H1 (cell line): ENCODE results near the gene LRRC27. TPM values are rescaled to one million over a fixed set of nuclear protein-coding genes. Genes with fewer than 3 reads are reported as not detected.

Experiments
- CTCF ChIA-PET: fragments of 300-600 bp; sonication (Branson Sonifier 250); formaldehyde crosslinking; loops from one replicate; lab custom pipeline; 2021; ENCODE audit not compliant: partially characterized antibody; lab: Charles Lee
- POLR2A ChIA-PET: fragments of 300-600 bp; sonication (Branson Sonifier 250); formaldehyde crosslinking; loops from one replicate; lab custom pipeline; 2021; ENCODE audit warnings: inconsistent platforms; ENCODE audit not compliant: partially characterized antibody; lab: Charles Lee
- DNase-seq, 2 experiments: peaks; one replicate each; pipeline versions ENCODE4 v3.0.0 to v3.0.0-alpha.2; 2010 to 2022; ENCODE audit warnings: low spot score in 2 of 2, low read depth in 1 of 2, mixed read lengths in 1 of 2
- FAIRE-seq: peaks from 2 replicates; lab custom pipeline; 2011; peaks lifted over from hg19 to GRCh38; lab: Jason Lieb, UNC
- H2AFZ ChIP-seq: 2 replicates; pipeline ENCODE4 v1.8.1; 2012; ENCODE audit warnings: low read length, inconsistent platforms
- H2AK5ac ChIP-seq: 2 replicates; pipeline ENCODE4 v1.6.1; 2013; ENCODE audit warnings: low read depth, low read length
- H2BK120ac ChIP-seq: replicated peaks from 2 replicates; pipeline ENCODE3; 2013; ENCODE audit warnings: low read depth, low read length, inconsistent platforms
- H2BK12ac ChIP-seq: 2 replicates; pipeline ENCODE4 v1.6.1; 2013; ENCODE audit warnings: low read depth, low read length
- H2BK15ac ChIP-seq: 2 replicates; pipeline ENCODE4 v1.6.1; 2013; ENCODE audit warnings: low read length
- H2BK20ac ChIP-seq: 2 replicates; pipeline ENCODE4 v1.6.1; 2013; ENCODE audit warnings: low read length
- H2BK5ac ChIP-seq: 2 replicates; pipeline ENCODE4 v1.6.1; 2013; ENCODE audit warnings: low read depth, low read length
- H3K14ac ChIP-seq: 2 replicates; pipeline ENCODE4 v1.6.1; 2013; ENCODE audit warnings: inconsistent platforms; ENCODE audit not compliant: insufficient read length
- H3K18ac ChIP-seq: 2 replicates; pipeline ENCODE4 v1.6.1; 2013; ENCODE audit warnings: low read length; ENCODE audit errors: extremely low read depth
- H3K23ac ChIP-seq: 2 replicates; pipeline ENCODE4 v1.6.1; 2013; ENCODE audit warnings: inconsistent platforms; ENCODE audit not compliant: insufficient read length
- H3K23me2 ChIP-seq: 2 replicates; pipeline ENCODE4 v1.6.1; 2013; ENCODE audit warnings: low read depth, low read length
- H3K27ac ChIP-seq: 2 replicates; pipeline ENCODE4 v1.6.1; 2011; ENCODE audit warnings: low read depth, low read length, inconsistent platforms
- H3K27me3 ChIP-seq, 4 experiments: replicated peaks in 1 of 4; 1 replicate in 1 of 4; 2 replicates in 3 of 4; pipeline versions ENCODE4 v1.6.1 to v1.8.1; 2011 to 2013; ENCODE audit warnings: low read length in 3 of 4, mild to moderate bottlenecking in 3 of 4, inconsistent platforms in 2 of 4, mixed read lengths in 2 of 4, moderate library complexity in 1 of 4; ENCODE audit not compliant: control insufficient read depth in 3 of 4, insufficient read depth in 3 of 4; ENCODE audit errors: extremely low read depth in 1 of 4
- H3K36me3 ChIP-seq, 4 experiments: 2 replicates each; pipeline versions ENCODE4 v1.6.1 to v1.8.1; 2011 to 2013; ENCODE audit warnings: mild to moderate bottlenecking in 4 of 4, low read length in 3 of 4, moderate library complexity in 2 of 4, control low read depth in 1 of 4, inconsistent platforms in 1 of 4; ENCODE audit not compliant: insufficient read depth in 4 of 4, control insufficient read depth in 2 of 4
- H3K4ac ChIP-seq: replicated peaks from 2 replicates; pipeline ENCODE3; 2013; ENCODE audit warnings: low read length, low read depth, mixed read lengths, inconsistent platforms; ENCODE audit not compliant: insufficient read length
- H3K4me1 ChIP-seq, 4 experiments: replicated peaks in 1 of 4; 1 replicate in 1 of 4; 2 replicates in 3 of 4; pipeline versions ENCODE4 v1.6.1 to v1.8.1; 2011 to 2013; ENCODE audit warnings: low read length in 3 of 4, inconsistent platforms in 2 of 4, mixed read lengths in 1 of 4; ENCODE audit not compliant: insufficient read depth in 4 of 4, control insufficient read depth in 3 of 4
- H3K4me2 ChIP-seq, 2 experiments: 2 replicates each; pipeline versions ENCODE4 v1.6.1 to v1.8.1; 2011 to 2013; ENCODE audit warnings: low read depth in 2 of 2, low read length in 2 of 2, control low read depth in 1 of 2, inconsistent platforms in 1 of 2, mild to moderate bottlenecking in 1 of 2; ENCODE audit not compliant: insufficient read depth in 1 of 2
- H3K4me3 ChIP-seq, 4 experiments: fragments of 200-600, 300-600 bp in 1 of 4; sonication (generic), shearing (Covaris generic), sonication (Bioruptor Twin) in 1 of 4; 2 replicates each; pipeline versions ENCODE4 v1.5.1 to v1.8.1; 2011 to 2016; ENCODE audit warnings: low read length in 4 of 4, low read depth in 3 of 4, control low read depth in 2 of 4, inconsistent platforms in 2 of 4, mild to moderate bottlenecking in 2 of 4, mixed read lengths in 1 of 4, moderate library complexity in 1 of 4; ENCODE audit not compliant: insufficient read depth in 2 of 4; ENCODE audit errors: extremely low read depth in 1 of 4
- H3K56ac ChIP-seq: replicated peaks from 2 replicates; pipeline ENCODE3; 2013; ENCODE audit warnings: low read depth, mild to moderate bottlenecking, mixed read lengths, low read length, inconsistent platforms; ENCODE audit not compliant: insufficient read length
- H3K79me1 ChIP-seq: 2 replicates; pipeline ENCODE4 v1.6.1; 2013; ENCODE audit warnings: low read depth, low read length, control low read depth
- H3K79me2 ChIP-seq, 2 experiments: 2 replicates each; pipeline versions ENCODE4 v1.6.1 to v1.8.1; 2012 to 2013; ENCODE audit warnings: low read length in 2 of 2, mild to moderate bottlenecking in 2 of 2, inconsistent platforms in 1 of 2; ENCODE audit not compliant: insufficient read depth in 2 of 2, control insufficient read depth in 1 of 2
- H3K9ac ChIP-seq, 4 experiments: replicated peaks in 1 of 4; 1 replicate in 1 of 4; 2 replicates in 3 of 4; pipeline versions ENCODE4 v1.6.1 to v1.8.1; 2011 to 2013; ENCODE audit warnings: low read depth in 3 of 4, low read length in 3 of 4, control low read depth in 2 of 4, mild to moderate bottlenecking in 2 of 4, moderate library complexity in 2 of 4, inconsistent platforms in 1 of 4; ENCODE audit errors: extremely low read depth in 1 of 4
- H3K9me3 ChIP-seq, 2 experiments: 2 replicates each; pipeline versions ENCODE4 v1.6.1 to v1.8.1; 2012 to 2013; ENCODE audit warnings: mild to moderate bottlenecking in 2 of 2, moderate library complexity in 2 of 2, control low read depth in 1 of 2, inconsistent platforms in 1 of 2, low read depth in 1 of 2, low read length in 1 of 2, mixed read lengths in 1 of 2; ENCODE audit not compliant: insufficient read depth in 2 of 2
- H4K20me1 ChIP-seq, 2 experiments: replicated peaks in 1 of 2; 2 replicates each; pipeline versions ENCODE3 to v1.8.1; 2011 to 2013; ENCODE audit warnings: inconsistent platforms in 2 of 2, low read length in 2 of 2, mild to moderate bottlenecking in 1 of 2; ENCODE audit not compliant: insufficient read depth in 2 of 2, control insufficient read depth in 1 of 2
- H4K5ac ChIP-seq: 2 replicates; pipeline ENCODE4 v1.6.1; 2013; ENCODE audit warnings: low read length, low read depth, mixed read lengths, inconsistent platforms; ENCODE audit not compliant: insufficient read length
- H4K8ac ChIP-seq: 2 replicates; pipeline ENCODE4 v1.8.0; 2013; ENCODE audit warnings: mild to moderate bottlenecking, moderate library complexity, low read length, inconsistent platforms; ENCODE audit not compliant: insufficient read depth; ENCODE audit errors: extremely low read depth
- H4K91ac ChIP-seq: replicated peaks from 2 replicates; pipeline ENCODE3; 2013; ENCODE audit warnings: low read length, mixed read lengths, inconsistent platforms; ENCODE audit not compliant: insufficient read length
- BRCA1 ChIP-seq: IDR thresholded peaks from 2 replicates; pipeline ENCODE4 v1.6.1; 2012; ENCODE audit warnings: low read depth, low read length, improper control_type of control experiment
- CHD1 ChIP-seq: IDR thresholded peaks from 2 replicates; pipeline ENCODE4 v1.6.1; 2012; ENCODE audit warnings: low read depth, low read length, improper control_type of control experiment
- EP300 ChIP-seq, 2 experiments: IDR thresholded peaks; 1 replicate in 1 of 2; 2 replicates in 1 of 2; pipeline ENCODE4 v1.6.1; 2011 to 2012; ENCODE audit warnings: low read depth in 2 of 2, low read length in 2 of 2, mild to moderate bottlenecking in 2 of 2, borderline replicate concordance in 1 of 2, inconsistent platforms in 1 of 2, moderate library complexity in 1 of 2
- EZH2 ChIP-seq: fragments of 200-600 bp; sonication (generic); IDR thresholded peaks from 2 replicates; pipeline ENCODE4 v1.7.1; 2012; ENCODE audit warnings: low read depth, mild to moderate bottlenecking, moderate library complexity, low read length, inconsistent platforms; ENCODE audit not compliant: severe bottlenecking
- GABPA ChIP-seq: IDR thresholded peaks from 2 replicates; pipeline ENCODE4 v1.6.1; 2011; ENCODE audit warnings: mild to moderate bottlenecking, low read length, moderate library complexity, borderline replicate concordance; ENCODE audit not compliant: insufficient read depth
- HDAC6 ChIP-seq: IDR thresholded peaks from one replicate; pipeline ENCODE4 v1.7.1; 2012; ENCODE audit warnings: low read depth, mild to moderate bottlenecking, inconsistent platforms, low read length, moderate library complexity
- KDM4A ChIP-seq: IDR thresholded peaks from one replicate; pipeline ENCODE4 v1.7.1; 2012; ENCODE audit warnings: low read depth, mild to moderate bottlenecking, moderate library complexity, low read length, inconsistent platforms; ENCODE audit not compliant: severe bottlenecking
- POLR2AphosphoS5 ChIP-seq: IDR thresholded peaks from 2 replicates; pipeline ENCODE4 v1.6.1; 2011; ENCODE audit warnings: low read depth, low read length
- SAP30 ChIP-seq: fragments of 300-600 bp; sonication (generic); IDR thresholded peaks from 2 replicates; pipeline ENCODE4 v1.7.1; 2012; ENCODE audit warnings: low read length, moderate library complexity, mild to moderate bottlenecking, inconsistent platforms; ENCODE audit not compliant: insufficient read depth, insufficient replicate concordance
- YY1 ChIP-seq: IDR thresholded peaks from 2 replicates; pipeline ENCODE4 v1.6.1; 2011; ENCODE audit warnings: low read depth, mild to moderate bottlenecking, low read length
- WGBS, 2 experiments: shearing (Covaris generic) in 1 of 2; methylation state at CpG; one replicate each; pipeline versions ENCODE4 v1.1.6 to v1.1.7; 2013 to 2015; ENCODE audit warnings: low lambda C conversion rate in 2 of 2, mixed read lengths in 2 of 2, inconsistent platforms in 1 of 2, low coverage in 1 of 2, missing lambda C conversion rate in 1 of 2; ENCODE audit not compliant: insufficient replicate concordance in 2 of 2, insufficient coverage in 1 of 2, insufficient read length in 1 of 2; ENCODE audit errors: extremely low coverage in 1 of 2, missing lambda C conversion rate in 1 of 2; 5-methylcytosine and 5-hydroxymethylcytosine counted together
- polyA plus RNA-seq, 7 experiments: library from polyadenylated mRNA; depleted of rRNA in 3 of 7; stranded (reverse) in 5 of 7; unstranded in 2 of 7; fragments of >200 nt in 5 of 7; fragments of 200-250 nt in 2 of 7; gene quantifications; 1 replicate in 5 of 7; 2 replicates in 1 of 7; 4 replicates in 1 of 7; pipeline versions ENCODE4 v1.2.1 to v1.2.3, GENCODE V29; 2011 to 2013; ENCODE audit warnings: missing spikeins in 2 of 7, mixed read lengths in 2 of 7
- total RNA-seq: library from RNA; stranded (reverse); fragmentation: NEBNext Ultra II Directional; extraction: Animal tissue kit (Norgen Biotek cat#: 25700); gene quantifications from 2 replicates; pipeline ENCODE4 v1.2.1, GENCODE V29; 2021
- TF ChIP-seq, protein P1 (sequence below): IDR thresholded peaks from 2 replicates; pipeline ENCODE4 v1.6.1; 2012; ENCODE audit warnings: inconsistent platforms
- TF ChIP-seq, protein P2 (sequence below): IDR thresholded peaks from 2 replicates; pipeline ENCODE4 v1.6.1; 2011; ENCODE audit warnings: low read depth, mild to moderate bottlenecking, low read length; ENCODE audit not compliant: insufficient read depth

Gene LRRC27
- total and polyA plus RNA-seq, 2 of the 8 experiments (the other 6 are each of a cell fraction or from before 2014, with no cell fraction given) = 1.2 to 3.8 TPM

DNA sequence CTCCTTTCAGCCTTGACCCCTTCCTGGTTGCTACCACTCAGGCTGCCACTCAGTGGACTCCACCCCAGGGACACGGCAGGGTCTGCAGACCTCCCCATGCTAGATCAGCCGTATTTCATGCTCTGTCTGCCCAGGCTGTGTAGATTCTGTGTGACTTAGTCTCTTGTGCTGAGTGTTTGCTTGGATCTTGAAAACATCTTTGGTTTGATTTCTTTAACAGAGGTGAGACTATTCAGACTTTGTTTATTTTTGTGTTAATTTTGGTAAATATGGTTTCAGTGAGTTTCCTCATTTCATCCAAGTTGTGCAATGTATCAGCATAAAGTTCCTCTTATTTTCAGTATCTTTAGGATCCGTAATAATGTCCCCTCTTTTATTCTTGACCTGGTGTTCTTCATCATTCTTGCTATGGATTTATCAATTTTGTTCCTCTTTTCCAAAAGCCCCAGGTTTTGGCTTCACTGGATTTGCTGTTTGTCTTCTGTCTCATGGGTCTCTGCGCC, 43.9 kb downstream of the LRRC27 start:
- Histone ChIP-seq H3K27ac (no peak overlapping the region), H4K20me1 (peaks cover 0 to 1% of the 10 kb centered on the region in 2 experiments)
- 90% methylated on average over 4 of the region's 4 CpGs; no CpG with 5 or more reads in 1 of the 2 experiments for WGBS, 2 experiments
- TF ChIP-seq BRCA1 (no peak), EZH2 (no peak), HDAC6 (no peak), GABPA (no peak), POLR2AphosphoS5 (no peak), CHD1 (no peak), SAP30 (no peak), YY1 (no peak), EP300 (IDR thresholded peaks at IDR 0.05; ENCODE audit: borderline replicate concordance in 1 of 2, low read depth in 2 of 2, low read length in 2 of 2) (no peak), KDM4A (no peak)
- TF ChIP-seq, protein P1, sequence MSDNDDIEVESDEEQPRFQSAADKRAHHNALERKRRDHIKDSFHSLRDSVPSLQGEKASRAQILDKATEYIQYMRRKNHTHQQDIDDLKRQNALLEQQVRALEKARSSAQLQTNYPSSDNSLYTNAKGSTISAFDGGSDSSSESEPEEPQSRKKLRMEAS = no peak
- TF ChIP-seq, protein P2, sequence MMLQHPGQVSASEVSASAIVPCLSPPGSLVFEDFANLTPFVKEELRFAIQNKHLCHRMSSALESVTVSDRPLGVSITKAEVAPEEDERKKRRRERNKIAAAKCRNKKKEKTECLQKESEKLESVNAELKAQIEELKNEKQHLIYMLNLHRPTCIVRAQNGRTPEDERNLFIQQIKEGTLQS = no peak

More for the DNA sequence above, 43.9 kb downstream of the LRRC27 start:
- Histone ChIP-seq H3K18ac (no peak overlapping the region), H3K23ac (no peak overlapping the region), H4K5ac (no peak overlapping the region), H2BK12ac (no peak overlapping the region), H2AK5ac (no peak overlapping the region), H3K4me2 (no peak overlapping the region), H2BK5ac (no peak overlapping the region), H2BK15ac (no peak overlapping the region), H3K23me2 (no peaks in the 10 kb centered on the region), H3K4me1 (peaks cover 0 to 7% (median 2%) of the 10 kb centered on the region in 4 experiments; a peak in 3 of 7 replicates), H2BK120ac (no peak overlapping the region), H3K36me3 (no peaks in the 10 kb centered on the region), H2AFZ (no peak overlapping the region), H4K8ac (no peak overlapping the region), H3K79me1 (no peaks in the 10 kb centered on the region), H3K4ac (no peak overlapping the region), H3K4me3 (no peak overlapping the region), H3K14ac (no peak overlapping the region), H3K56ac (no peak overlapping the region), H2BK20ac (no peak overlapping the region), H3K9ac (no peak overlapping the region), H3K9me3 (peaks cover 0 to 2% of the 10 kb centered on the region in 2 experiments; a peak in 1 of 4 replicates), H4K91ac (no peak overlapping the region), H3K27me3 (no peaks in the 10 kb centered on the region; a peak in 1 of 7 replicates), H3K79me2 (no peaks in the 10 kb centered on the region)
- DNase-seq (no peak), FAIRE-seq (no peak)
- POLR2A ChIA-PET = no interaction called here
- CTCF ChIA-PET = interaction anchor here (0.6 to 4.6 kb wide), 7 partner anchors 13 to 268 kb away, joined by 3 to 48 read pairs (median 5); no protein-coding TSS in a partner anchor
